Measurements from ENCODE around the gene KHSRP. TPM values are rescaled to one million over a fixed set of nuclear protein-coding genes. Genes with fewer than 3 reads are reported as not detected.

The KHSRP gene
- total and polyA plus RNA-seq, 2 donors (not counting 1 experiment from before 2014, with no cell fraction given) = 79.6 to 205 TPM

GRCh38 chr19:6458695-6459261 lies 34.2 kb upstream of the KHSRP start:
- peaks cover 0 to 6% of the 10 kb centered on the region in 2 experiments for H3K36me3 ChIP-seq (replicated peaks in 1 of 2; ENCODE audit: control extremely low read depth in 1 of 2, control insufficient read depth in 1 of 2, extremely low read depth in 1 of 2, insufficient read depth in 2 of 2, low read length in 1 of 2)
- peak overlapping the region in 4 of 5 experiments; percentile 70 to 93 (median 82) for H3K4me3 ChIP-seq (ENCODE audit: control extremely low read depth in 1 of 5, extremely low read depth in 1 of 5, insufficient read depth in 1 of 5, low read depth in 2 of 5, low read length in 4 of 5)
- H3K4me3 Mint-ChIP-seq = peak overlapping the region; percentile 95
- peaks cover 0 to 24% (median 8%) of the 10 kb centered on the region in 3 donors for H3K9me3 ChIP-seq (ENCODE audit: control extremely low read depth in 1 of 3, control insufficient read depth in 2 of 3, insufficient read depth in 1 of 3, low read length in 2 of 3)
- peaks cover 0 to 2% (median 0%) of the 10 kb centered on the region in 4 experiments for H3K27me3 ChIP-seq (replicated peaks in 1 of 4; ENCODE audit: control extremely low read depth in 1 of 4, control insufficient read depth in 3 of 4, insufficient read depth in 4 of 4, low read length in 3 of 4)
- H3K27ac ChIP-seq (ENCODE audit: low read length in 2 of 2) = no peak overlapping the region
- ChIA-PET POLR2A (interaction anchor here (0.5 to 1.3 kb wide), 3 partner anchors 23 to 68 kb away, joined by 3 to 10 read pairs (median 5); partner anchors contain the start of gene DENND1C), CTCF (interaction anchor here (0.6 to 1.1 kb wide), 2 partner anchors 34 to 195 kb away, joined by 3 to 4 read pairs; partner anchors contain the start of gene KHSRP)
- H3K27me3 Mint-ChIP-seq = no peaks in the 10 kb centered on the region
- H4K20me1 ChIP-seq (ENCODE audit: control insufficient read depth, insufficient read depth, low read length, poor library complexity, severe bottlenecking) = no peaks in the 10 kb centered on the region
- 55% methylated on average over 16 of the region's 16 CpGs for WGBS (ENCODE audit: insufficient coverage)
- no peaks in the 10 kb centered on the region for H3K9me3 Mint-ChIP-seq (ENCODE audit: insufficient read depth)
- intact Hi-C loops (cut with micrococcal nuclease) = no loop called here
- DNase-seq (peak; percentile 40), ATAC-seq (ENCODE audit: low read depth) (no peak)
- H3K4me2 ChIP-seq (replicated peaks; ENCODE audit: low read depth, low read length, poor library complexity, severe bottlenecking) = peak overlapping the region; percentile 85
- H2AFZ ChIP-seq (ENCODE audit: insufficient read depth, low read depth, low read length, poor library complexity, severe bottlenecking) = peak overlapping the region; percentile 96
- peaks cover under 1 to 25% of the 10 kb centered on the region in 2 donors for H3K4me1 ChIP-seq (ENCODE audit: control insufficient read depth in 2 of 2, insufficient read depth in 2 of 2, low read length in 2 of 2)
- H3K4me1 Mint-ChIP-seq = peaks cover 22% of the 10 kb centered on the region
- no peaks in the 10 kb centered on the region for H3K79me2 ChIP-seq (ENCODE audit: control insufficient read depth, insufficient read depth, low read length)
- peak overlapping the region; percentile 90 for H3K9ac ChIP-seq (ENCODE audit: low read length)
- TF ChIP-seq EZH2 (IDR thresholded peaks at IDR 0.05; ENCODE audit: borderline replicate concordance, insufficient read depth, low read depth, low read length, poor library complexity, severe bottlenecking) (no peak), CTCF (IDR thresholded peaks at IDR 0.05) (no peak)
- peak overlapping the region; percentile 88 for H3K27ac Mint-ChIP-seq
